Keratinocyte (primary cell): ENCODE data around the gene SHISA9. TPM values are rescaled to one million over a fixed set of nuclear protein-coding genes. Genes with fewer than 3 reads are reported as not detected.

Experiments
- DNase-seq: peaks from one replicate; pipeline ENCODE4 v3.0.0-alpha.2; 2011; ENCODE audit warnings: low read depth, missing footprints, low spot score
- FAIRE-seq: peaks from 2 replicates; lab custom pipeline; 2011; peaks lifted over from hg19 to GRCh38; lab: Jason Lieb, UNC
- H2AFZ ChIP-seq: 2 replicates; pipeline ENCODE4 v1.6.0; 2012; ENCODE audit warnings: low read length, control low read depth, inconsistent platforms; ENCODE audit not compliant: control insufficient read depth
- H3K27ac ChIP-seq: 2 replicates; pipeline ENCODE4 v1.5.1; 2011; ENCODE audit warnings: low read length; ENCODE audit not compliant: control insufficient read depth, insufficient read depth
- H3K27me3 ChIP-seq: 3 replicates; pipeline ENCODE4 v1.6.0; 2011; ENCODE audit warnings: low read length; ENCODE audit not compliant: control insufficient read depth, insufficient read depth; ENCODE audit errors: extremely low read depth
- H3K36me3 ChIP-seq, 2 experiments: 2 replicates in 1 of 2; 3 replicates in 1 of 2; pipeline ENCODE4 v1.5.1; 2011; ENCODE audit warnings: low read length in 2 of 2, mild to moderate bottlenecking in 1 of 2; ENCODE audit not compliant: control insufficient read depth in 2 of 2, insufficient read depth in 2 of 2; ENCODE audit errors: extremely low read depth in 1 of 2
- H3K4me1 ChIP-seq: 3 replicates; pipeline ENCODE4 v1.5.1; 2011; ENCODE audit warnings: low read length; ENCODE audit not compliant: control insufficient read depth, insufficient read depth; ENCODE audit errors: extremely low read depth
- H3K4me2 ChIP-seq: 3 replicates; pipeline ENCODE4 v1.6.0; 2011; ENCODE audit warnings: low read depth, low read length; ENCODE audit not compliant: control insufficient read depth, insufficient read depth; ENCODE audit errors: extremely low read depth
- H3K4me3 ChIP-seq, 3 experiments: fragments of 200-600 bp in 1 of 3; sonication (generic) in 1 of 3; 2 replicates in 2 of 3; 3 replicates in 1 of 3; pipeline ENCODE4 v1.5.1; 2011 to 2016; ENCODE audit warnings: low read length in 3 of 3, mild to moderate bottlenecking in 3 of 3, control low read depth in 2 of 3, inconsistent platforms in 1 of 3, low read depth in 1 of 3, mixed read lengths in 1 of 3, mixed run types in 1 of 3, moderate library complexity in 1 of 3; ENCODE audit not compliant: control insufficient read depth in 2 of 3, insufficient read depth in 2 of 3; ENCODE audit errors: extremely low read depth in 1 of 3
- H3K79me2 ChIP-seq: 2 replicates; pipeline ENCODE4 v1.6.0; 2012; ENCODE audit warnings: low read length; ENCODE audit not compliant: control insufficient read depth, insufficient read depth
- H3K9ac ChIP-seq: 3 replicates; pipeline ENCODE4 v1.6.0; 2011; ENCODE audit warnings: low read length; ENCODE audit not compliant: control insufficient read depth, insufficient read depth; ENCODE audit errors: extremely low read depth
- H3K9me1 ChIP-seq: 3 replicates; pipeline ENCODE4 v1.6.0; 2011; ENCODE audit warnings: low read length; ENCODE audit not compliant: control insufficient read depth, insufficient read depth; ENCODE audit errors: extremely low read depth
- H3K9me3 ChIP-seq: 2 replicates; pipeline ENCODE4 v1.5.1; 2012; ENCODE audit warnings: low read depth, low read length; ENCODE audit not compliant: control insufficient read depth
- H4K20me1 ChIP-seq: 3 replicates; pipeline ENCODE4 v1.6.0; 2011; ENCODE audit warnings: low read length; ENCODE audit not compliant: control insufficient read depth, insufficient read depth; ENCODE audit errors: extremely low read depth
- CTCF ChIP-seq, 3 experiments: IDR thresholded peaks in 1 of 3; conservative IDR thresholded peaks in 1 of 3; optimal IDR thresholded peaks in 1 of 3; 2 replicates in 2 of 3; 3 replicates in 1 of 3; pipeline versions ENCODE3 to v1.5.1; 2011; ENCODE audit warnings: low read length in 3 of 3, mild to moderate bottlenecking in 3 of 3, moderate library complexity in 2 of 3, control low read depth in 1 of 3, inconsistent platforms in 1 of 3; ENCODE audit not compliant: insufficient read depth in 2 of 3; ENCODE audit errors: extremely low read depth in 1 of 3
- EZH2 ChIP-seq: IDR thresholded peaks from one replicate; pipeline ENCODE4 v1.6.1; 2012; ENCODE audit warnings: inconsistent platforms, mild to moderate bottlenecking, low read length, moderate library complexity
- dilution Hi-C: fragments of 300-500 bp; cut with MboI; formaldehyde crosslinking; loops from one replicate; pipeline ENCODE4 v1.7.0; 2020; ENCODE audit warnings: low sequenced_read_pairs; ENCODE audit not compliant: extremely low pct_ligation_motif_present
- polyA plus RNA-seq, 5 experiments: library from polyadenylated mRNA; depleted of rRNA in 3 of 5; stranded (reverse) in 3 of 5; stranded (forward) in 1 of 5; unstranded in 1 of 5; fragments of >200 nt; gene quantifications; 1 replicate in 1 of 5; 2 replicates in 3 of 5; 3 replicates in 1 of 5; pipeline versions ENCODE4 v1.2.1 to v1.2.3, GENCODE V29; 2011 to 2012; ENCODE audit warnings: missing spikeins in 2 of 5, low read depth in 1 of 5, low replicate concordance in 1 of 5

Gene SHISA9
- polyA plus RNA-seq, 1 donor (not counting 4 experiments of a cell fraction or from before 2014, with no cell fraction given): 0.28 TPM

- H3K4me1 ChIP-seq: no peaks in the 10 kb centered on the region
- TF ChIP-seq CTCF (optimal IDR thresholded peaks at IDR 0.05 in 1 of 3, IDR thresholded peaks at IDR 0.05 in 1 of 3, conservative IDR thresholded peaks at IDR 0.05 in 1 of 3; ENCODE audit: extremely low read depth in 1 of 3, insufficient read depth in 2 of 3, low read length in 3 of 3): no peak
- TF ChIP-seq EZH2: no peak
- DNase-seq (no peak), FAIRE-seq (no peak)
- no peak overlapping the region for H3K4me2 ChIP-seq
- H3K9me3 ChIP-seq: no peaks in the 10 kb centered on the region
- H3K79me2 ChIP-seq: no peaks in the 10 kb centered on the region
- no peak overlapping the region for H3K9ac ChIP-seq
- H3K27ac ChIP-seq: no peak overlapping the region
- no peaks in the 10 kb centered on the region for H3K9me1 ChIP-seq
- no peaks in the 10 kb centered on the region for H3K27me3 ChIP-seq
- H4K20me1 ChIP-seq: no peaks in the 10 kb centered on the region
- dilution Hi-C loops: no loop called here
- H3K36me3 ChIP-seq: no peaks in the 10 kb centered on the region
- no peak overlapping the region for H3K4me3 ChIP-seq
- no peak overlapping the region for H2AFZ ChIP-seq
Observed at GRCh38 chr16:13056607-13057006, 155.2 kb downstream of the SHISA9 start.

GRCh38 chr16:13060932-13061331, 159.5 kb downstream of the SHISA9 start:
- Histone ChIP-seq H3K9me3 (peaks cover 3% of the 10 kb centered on the region), H3K27ac (no peak overlapping the region), H3K4me3 (no peak overlapping the region), H3K27me3 (no peaks in the 10 kb centered on the region), H4K20me1 (no peaks in the 10 kb centered on the region), H3K9ac (no peak overlapping the region), H3K4me1 (no peaks in the 10 kb centered on the region), H3K4me2 (no peak overlapping the region), H3K79me2 (no peaks in the 10 kb centered on the region), H2AFZ (no peak overlapping the region), H3K36me3 (no peaks in the 10 kb centered on the region), H3K9me1 (no peaks in the 10 kb centered on the region)
- dilution Hi-C loops: no loop called here
- TF ChIP-seq EZH2 (no peak), CTCF (optimal IDR thresholded peaks at IDR 0.05 in 1 of 3, IDR thresholded peaks at IDR 0.05 in 1 of 3, conservative IDR thresholded peaks at IDR 0.05 in 1 of 3; ENCODE audit: extremely low read depth in 1 of 3, insufficient read depth in 2 of 3, low read length in 3 of 3) (no peak)
- DNase-seq (no peak), FAIRE-seq (no peak)
